CD4-positive, alpha-beta T cell treated with Interleukin-15 for 1 hour (primary cell): ENCODE data around the gene BTLA.
"Not testable (repeated sequence)": the region's sequence is repeated elsewhere in the genome, so short reads cannot be mapped to it uniquely, and the experiment has no call there.

ENCODE experiments used
- DNase-seq: peaks from one replicate; pipeline ENCODE4 v3.0.0-alpha.2; 2020

The BTLA gene

GRCh38 chr3:112489674-112490479 is 9.4 kb downstream of the BTLA start:
- no peak for DNase-seq

DNA sequence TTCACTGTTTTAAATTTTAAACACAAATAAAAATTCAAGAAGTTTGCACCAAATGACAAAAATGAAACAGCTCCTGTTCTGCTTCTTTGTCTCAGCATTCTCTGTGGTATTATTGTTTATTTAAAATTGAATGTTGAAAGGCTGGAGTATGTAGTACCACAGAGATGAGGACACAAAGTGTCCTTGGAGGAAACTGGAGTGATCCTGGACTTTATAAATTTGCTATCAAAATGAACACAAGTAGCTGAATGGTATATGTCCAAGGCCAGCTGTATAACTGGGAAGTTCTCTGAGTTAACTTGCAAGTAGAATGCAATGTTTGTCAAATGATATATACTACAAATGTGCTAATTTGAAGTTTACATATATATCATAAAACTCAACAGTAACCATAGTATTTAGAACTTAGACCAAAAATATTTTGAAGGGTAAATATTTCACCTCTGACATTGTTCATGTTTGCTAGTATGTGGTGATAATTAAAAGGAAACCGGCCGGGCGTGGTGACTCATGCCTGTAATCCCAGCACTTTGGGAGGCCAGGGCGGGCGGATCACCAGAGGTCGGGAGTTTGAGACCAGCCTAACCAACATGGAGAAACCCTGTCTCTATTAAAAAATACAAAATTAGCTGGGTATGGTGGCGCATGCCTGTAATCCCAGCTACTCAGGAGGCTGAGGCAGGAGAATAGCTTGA is 12.3 kb downstream of the BTLA start:
- DNase-seq: no peak

GRCh38 chr3:112484352-112484751 is 14.9 kb downstream of the BTLA start:
- no peak for DNase-seq

- DNase-seq: no peak
Measured at GRCh38 chr3:112482675-112483074, 16.6 kb downstream of the BTLA start.

DNA sequence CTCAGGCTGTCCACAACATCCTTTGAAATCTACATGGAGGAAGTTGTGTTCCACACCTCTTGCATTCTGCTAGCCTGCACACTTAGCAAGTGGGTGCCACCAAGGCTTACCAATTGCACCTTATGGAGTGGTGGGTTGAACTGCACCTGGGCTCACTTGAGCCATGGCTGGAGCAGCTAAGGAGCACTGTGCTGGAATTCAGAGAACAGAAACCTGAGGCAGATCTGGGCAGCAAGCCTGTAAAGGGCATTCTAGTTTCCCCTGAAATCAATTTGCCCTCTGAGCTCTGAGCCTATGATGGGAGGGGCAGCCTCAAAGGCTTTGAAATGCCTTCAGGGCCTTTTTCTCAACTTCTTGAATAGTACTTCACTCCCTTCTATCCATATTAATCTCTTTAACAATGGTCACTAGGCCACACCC is 18.0 kb downstream of the BTLA start:
- DNase-seq: no peak

- DNase-seq: no peak
Measured at GRCh38 chr3:112477891-112478290, 21.4 kb downstream of the BTLA start.

DNA sequence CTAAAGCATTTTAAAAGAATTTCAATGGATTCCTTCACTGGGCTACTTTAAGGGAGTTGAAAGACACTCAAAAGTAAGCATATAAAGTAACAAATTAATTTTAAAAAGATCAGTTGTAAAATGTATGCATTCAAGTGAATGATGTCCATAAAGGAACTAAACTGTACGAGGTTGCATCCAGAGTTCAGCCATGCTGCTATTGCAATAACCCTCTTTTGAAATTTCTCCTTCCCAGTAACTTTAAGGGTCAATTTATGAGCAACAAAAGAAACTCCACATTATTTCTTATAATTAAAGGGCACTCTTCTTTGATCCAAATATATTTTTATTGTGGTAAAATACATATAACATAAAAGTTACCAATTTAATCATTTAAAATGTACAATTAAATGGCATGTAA is 22.9 kb downstream of the BTLA start:
- no peak for DNase-seq

DNA sequence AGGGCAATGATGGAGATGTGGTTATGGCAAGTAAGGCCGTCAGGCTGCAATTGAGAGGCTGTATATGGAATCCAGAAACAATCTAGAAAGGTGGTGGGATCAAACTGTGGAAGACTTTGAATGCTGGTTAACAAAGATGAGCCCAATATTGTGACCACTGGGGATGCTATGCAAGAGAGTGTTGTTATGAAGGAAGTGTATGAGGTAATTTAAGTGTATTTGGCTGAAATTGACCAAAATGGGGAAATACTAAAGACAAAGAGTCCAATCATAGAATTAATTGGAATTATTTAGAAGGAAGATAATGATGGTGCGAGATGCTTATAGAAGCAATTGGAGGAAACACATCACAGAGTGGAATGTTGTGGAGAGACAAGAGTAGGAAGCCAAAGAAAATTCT is 24.5 kb downstream of the BTLA start:
- no peak for DNase-seq

GRCh38 chr3:112472691-112473090 is 26.6 kb downstream of the BTLA start:
- no peak for DNase-seq

- DNase-seq: no peak
Measured at GRCh38 chr3:112471596-112472325, 27.5 kb downstream of the BTLA start.

GRCh38 chr3:112470788-112471187 is 28.5 kb downstream of the BTLA start:
- no peak for DNase-seq

DNA sequence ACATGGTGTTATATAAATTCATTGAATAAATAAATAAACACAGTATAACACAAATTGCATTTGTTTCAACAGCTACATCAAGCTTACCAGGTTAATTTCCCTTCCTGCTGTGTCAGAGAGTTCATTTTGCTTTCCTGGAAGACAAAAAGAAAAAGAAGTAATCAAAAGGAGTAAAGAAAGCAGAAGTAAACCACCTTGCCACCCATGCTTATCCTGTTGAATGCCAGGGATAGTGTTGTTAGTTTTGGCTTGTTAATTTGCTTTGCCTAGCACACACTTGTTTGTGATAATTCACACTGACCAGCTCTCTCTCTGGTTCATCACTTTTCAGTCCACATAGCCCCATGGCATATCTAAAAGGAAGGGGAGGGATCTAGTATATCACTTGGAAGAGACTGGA is 29.6 kb downstream of the BTLA start:
- no peak for DNase-seq

- no peak for DNase-seq
Measured at GRCh38 chr3:112467539-112467938, 31.7 kb downstream of the BTLA start.

DNA sequence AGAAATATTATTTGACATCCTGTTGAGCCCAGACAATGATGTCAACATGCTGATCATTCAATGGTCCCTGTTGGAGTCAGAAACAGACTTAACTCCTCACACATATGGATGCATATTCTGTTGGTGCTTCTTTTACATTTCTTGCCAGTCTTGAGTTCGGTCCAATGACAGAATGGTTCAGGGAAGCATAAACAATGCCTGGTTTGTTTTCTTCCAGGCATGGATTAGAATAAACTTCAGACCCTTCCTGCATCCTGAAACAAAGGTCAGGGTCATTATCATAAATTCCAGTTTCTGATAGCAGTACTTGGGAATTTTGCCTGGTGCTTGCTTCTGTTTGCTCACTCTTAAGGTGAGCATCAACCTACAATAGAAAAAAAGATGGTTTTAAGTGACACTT is 33.3 kb downstream of the BTLA start:
- no peak for DNase-seq

- DNase-seq: no peak
Measured at GRCh38 chr3:112464264-112464663, 35.0 kb downstream of the BTLA start.

DNA sequence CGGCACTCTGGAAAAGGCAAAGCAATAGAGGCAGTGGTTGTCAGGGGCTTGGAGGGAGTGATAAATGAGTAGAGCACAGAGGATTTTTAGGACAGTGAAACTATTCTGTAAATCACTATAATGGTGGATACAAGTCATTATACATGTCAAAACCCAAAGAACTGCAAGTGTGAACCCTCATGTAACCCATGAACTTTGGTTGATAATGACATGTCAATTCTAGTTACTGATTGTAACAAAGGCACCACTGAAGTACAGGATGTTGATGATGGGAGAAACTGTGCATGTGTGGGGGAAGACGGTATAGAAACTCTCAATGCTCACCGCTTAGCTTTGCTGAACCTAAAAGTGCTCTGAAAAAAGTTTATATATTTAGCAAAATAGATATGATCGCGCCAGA is 36.0 kb downstream of the BTLA start:
- DNase-seq: no peak

DNA sequence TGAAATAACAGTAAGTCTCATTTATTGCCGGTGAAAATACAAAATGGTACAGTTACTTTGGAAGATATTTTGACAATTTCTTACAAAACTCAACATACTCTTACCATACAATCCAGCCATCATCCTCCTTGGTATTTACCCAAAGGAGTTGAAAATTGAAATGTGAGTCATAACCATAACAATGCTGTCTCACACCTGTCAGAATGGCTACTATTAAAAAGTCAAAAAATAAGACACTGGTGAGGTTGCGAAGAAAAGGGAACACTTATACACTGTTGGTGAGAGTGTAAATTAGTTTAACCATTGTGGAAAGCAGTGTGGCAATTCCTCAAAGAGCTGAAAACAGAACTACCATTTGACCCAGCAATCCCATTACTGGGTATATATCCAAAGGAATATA is 37.5 kb downstream of the BTLA start:
- not testable (repeated sequence) for DNase-seq

GRCh38 chr3:112460519-112461195 is 38.6 kb downstream of the BTLA start:
- no peak for DNase-seq

DNA sequence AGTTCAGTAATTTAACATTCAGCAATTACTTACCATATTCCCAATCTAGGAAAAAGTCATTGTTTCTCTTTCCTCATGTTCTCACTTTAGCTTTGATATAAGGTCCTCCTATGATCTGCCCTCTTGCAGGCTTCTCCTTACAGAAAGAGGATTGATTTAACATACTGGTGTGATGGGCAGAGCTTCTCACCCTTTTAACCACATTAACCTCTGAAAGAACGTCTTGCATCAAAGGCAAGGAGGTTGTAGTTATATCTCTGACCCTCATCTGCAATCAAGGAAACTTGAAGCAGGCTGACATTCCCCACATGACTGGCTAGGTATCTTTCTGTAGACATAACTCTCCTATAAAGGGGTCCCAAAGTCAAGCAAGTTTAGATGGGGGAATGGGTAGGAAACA is 39.5 kb downstream of the BTLA start:
- DNase-seq: no peak

- DNase-seq: no peak
Measured at GRCh38 chr3:112456147-112456546, 43.1 kb downstream of the BTLA start.

DNA sequence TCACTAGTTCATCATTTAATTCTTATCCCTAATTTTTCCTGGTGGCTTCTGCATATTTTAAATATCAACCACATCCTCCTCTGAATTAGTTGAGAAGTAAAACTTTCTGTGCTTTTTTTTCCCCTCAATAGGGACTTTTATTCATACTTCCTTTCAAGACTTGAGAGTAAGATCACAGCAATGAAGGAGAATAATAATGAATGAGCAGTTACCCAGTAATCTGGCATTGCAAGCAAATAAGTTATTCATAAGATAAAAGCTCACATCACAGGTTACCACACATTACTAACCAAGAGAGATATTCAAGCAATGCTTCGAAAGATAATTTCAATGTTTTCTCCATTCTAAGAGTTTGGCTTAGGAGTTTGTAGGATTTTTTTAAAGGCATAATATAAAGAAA is 50.3 kb downstream of the BTLA start:
- DNase-seq: no peak

DNA sequence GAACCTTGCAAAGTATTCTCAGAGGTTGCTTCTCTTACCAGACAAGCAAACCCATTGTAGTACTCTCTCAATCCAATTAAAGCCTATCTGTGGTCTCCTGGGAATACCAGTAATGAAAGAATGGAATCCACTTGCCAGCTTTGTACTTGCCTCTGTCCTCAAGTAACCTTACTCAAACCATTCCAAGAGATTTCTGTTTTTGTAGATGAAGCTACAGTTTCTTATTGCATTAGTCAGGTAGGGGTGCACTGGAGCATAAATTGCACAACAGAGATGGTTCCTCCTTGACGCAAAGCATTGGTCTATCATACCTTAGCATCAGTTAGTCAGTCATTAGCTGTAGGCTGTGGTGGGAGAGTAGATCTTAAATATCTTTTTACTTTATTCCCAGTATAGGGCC is 52.9 kb downstream of the BTLA start:
- no peak for DNase-seq

- no peak for DNase-seq
Measured at GRCh38 chr3:112445839-112446238, 53.4 kb downstream of the BTLA start.
